H1 (cell line): ENCODE data around the gene HPCAL4. TPM values are rescaled to one million over a fixed set of nuclear protein-coding genes. Genes with fewer than 3 reads are reported as not detected.

Experiments used
- CTCF ChIA-PET: fragments of 300-600 bp; sonication (Branson Sonifier 250); formaldehyde crosslinking; loops from one replicate; lab custom pipeline; 2021; ENCODE audit not compliant: partially characterized antibody; lab: Charles Lee
- POLR2A ChIA-PET: fragments of 300-600 bp; sonication (Branson Sonifier 250); formaldehyde crosslinking; loops from one replicate; lab custom pipeline; 2021; ENCODE audit warnings: inconsistent platforms; ENCODE audit not compliant: partially characterized antibody; lab: Charles Lee
- DNase-seq, 2 experiments: peaks; one replicate each; pipeline versions ENCODE4 v3.0.0 to v3.0.0-alpha.2; 2010 to 2022; ENCODE audit warnings: low spot score in 2 of 2, low read depth in 1 of 2, mixed read lengths in 1 of 2
- FAIRE-seq: peaks from 2 replicates; lab custom pipeline; 2011; peaks lifted over from hg19 to GRCh38; lab: Jason Lieb, UNC
- H2AFZ ChIP-seq: 2 replicates; pipeline ENCODE4 v1.8.1; 2012; ENCODE audit warnings: low read length, inconsistent platforms
- H2AK5ac ChIP-seq: 2 replicates; pipeline ENCODE4 v1.6.1; 2013; ENCODE audit warnings: low read depth, low read length
- H2BK120ac ChIP-seq: replicated peaks from 2 replicates; pipeline ENCODE3; 2013; ENCODE audit warnings: low read depth, low read length, inconsistent platforms
- H2BK12ac ChIP-seq: 2 replicates; pipeline ENCODE4 v1.6.1; 2013; ENCODE audit warnings: low read depth, low read length
- H2BK15ac ChIP-seq: 2 replicates; pipeline ENCODE4 v1.6.1; 2013; ENCODE audit warnings: low read length
- H2BK20ac ChIP-seq: 2 replicates; pipeline ENCODE4 v1.6.1; 2013; ENCODE audit warnings: low read length
- H2BK5ac ChIP-seq: 2 replicates; pipeline ENCODE4 v1.6.1; 2013; ENCODE audit warnings: low read depth, low read length
- H3K14ac ChIP-seq: 2 replicates; pipeline ENCODE4 v1.6.1; 2013; ENCODE audit warnings: inconsistent platforms; ENCODE audit not compliant: insufficient read length
- H3K18ac ChIP-seq: 2 replicates; pipeline ENCODE4 v1.6.1; 2013; ENCODE audit warnings: low read length; ENCODE audit errors: extremely low read depth
- H3K23ac ChIP-seq: 2 replicates; pipeline ENCODE4 v1.6.1; 2013; ENCODE audit warnings: inconsistent platforms; ENCODE audit not compliant: insufficient read length
- H3K23me2 ChIP-seq: 2 replicates; pipeline ENCODE4 v1.6.1; 2013; ENCODE audit warnings: low read depth, low read length
- H3K27ac ChIP-seq: 2 replicates; pipeline ENCODE4 v1.6.1; 2011; ENCODE audit warnings: low read depth, low read length, inconsistent platforms
- H3K27me3 ChIP-seq, 4 experiments: replicated peaks in 1 of 4; 1 replicate in 1 of 4; 2 replicates in 3 of 4; pipeline versions ENCODE4 v1.6.1 to v1.8.1; 2011 to 2013; ENCODE audit warnings: low read length in 3 of 4, mild to moderate bottlenecking in 3 of 4, inconsistent platforms in 2 of 4, mixed read lengths in 2 of 4, moderate library complexity in 1 of 4; ENCODE audit not compliant: control insufficient read depth in 3 of 4, insufficient read depth in 3 of 4; ENCODE audit errors: extremely low read depth in 1 of 4
- H3K36me3 ChIP-seq, 4 experiments: 2 replicates each; pipeline versions ENCODE4 v1.6.1 to v1.8.1; 2011 to 2013; ENCODE audit warnings: mild to moderate bottlenecking in 4 of 4, low read length in 3 of 4, moderate library complexity in 2 of 4, control low read depth in 1 of 4, inconsistent platforms in 1 of 4; ENCODE audit not compliant: insufficient read depth in 4 of 4, control insufficient read depth in 2 of 4
- H3K4ac ChIP-seq: replicated peaks from 2 replicates; pipeline ENCODE3; 2013; ENCODE audit warnings: low read length, low read depth, mixed read lengths, inconsistent platforms; ENCODE audit not compliant: insufficient read length
- H3K4me1 ChIP-seq, 4 experiments: replicated peaks in 1 of 4; 1 replicate in 1 of 4; 2 replicates in 3 of 4; pipeline versions ENCODE4 v1.6.1 to v1.8.1; 2011 to 2013; ENCODE audit warnings: low read length in 3 of 4, inconsistent platforms in 2 of 4, mixed read lengths in 1 of 4; ENCODE audit not compliant: insufficient read depth in 4 of 4, control insufficient read depth in 3 of 4
- H3K4me2 ChIP-seq, 2 experiments: 2 replicates each; pipeline versions ENCODE4 v1.6.1 to v1.8.1; 2011 to 2013; ENCODE audit warnings: low read depth in 2 of 2, low read length in 2 of 2, control low read depth in 1 of 2, inconsistent platforms in 1 of 2, mild to moderate bottlenecking in 1 of 2; ENCODE audit not compliant: insufficient read depth in 1 of 2
- H3K4me3 ChIP-seq, 4 experiments: fragments of 200-600, 300-600 bp in 1 of 4; sonication (generic), shearing (Covaris generic), sonication (Bioruptor Twin) in 1 of 4; 2 replicates each; pipeline versions ENCODE4 v1.5.1 to v1.8.1; 2011 to 2016; ENCODE audit warnings: low read length in 4 of 4, low read depth in 3 of 4, control low read depth in 2 of 4, inconsistent platforms in 2 of 4, mild to moderate bottlenecking in 2 of 4, mixed read lengths in 1 of 4, moderate library complexity in 1 of 4; ENCODE audit not compliant: insufficient read depth in 2 of 4; ENCODE audit errors: extremely low read depth in 1 of 4
- H3K56ac ChIP-seq: replicated peaks from 2 replicates; pipeline ENCODE3; 2013; ENCODE audit warnings: low read depth, mild to moderate bottlenecking, mixed read lengths, low read length, inconsistent platforms; ENCODE audit not compliant: insufficient read length
- H3K79me1 ChIP-seq: 2 replicates; pipeline ENCODE4 v1.6.1; 2013; ENCODE audit warnings: low read depth, low read length, control low read depth
- H3K79me2 ChIP-seq, 2 experiments: 2 replicates each; pipeline versions ENCODE4 v1.6.1 to v1.8.1; 2012 to 2013; ENCODE audit warnings: low read length in 2 of 2, mild to moderate bottlenecking in 2 of 2, inconsistent platforms in 1 of 2; ENCODE audit not compliant: insufficient read depth in 2 of 2, control insufficient read depth in 1 of 2
- H3K9ac ChIP-seq, 4 experiments: replicated peaks in 1 of 4; 1 replicate in 1 of 4; 2 replicates in 3 of 4; pipeline versions ENCODE4 v1.6.1 to v1.8.1; 2011 to 2013; ENCODE audit warnings: low read depth in 3 of 4, low read length in 3 of 4, control low read depth in 2 of 4, mild to moderate bottlenecking in 2 of 4, moderate library complexity in 2 of 4, inconsistent platforms in 1 of 4; ENCODE audit errors: extremely low read depth in 1 of 4
- H3K9me3 ChIP-seq, 2 experiments: 2 replicates each; pipeline versions ENCODE4 v1.6.1 to v1.8.1; 2012 to 2013; ENCODE audit warnings: mild to moderate bottlenecking in 2 of 2, moderate library complexity in 2 of 2, control low read depth in 1 of 2, inconsistent platforms in 1 of 2, low read depth in 1 of 2, low read length in 1 of 2, mixed read lengths in 1 of 2; ENCODE audit not compliant: insufficient read depth in 2 of 2
- H4K20me1 ChIP-seq, 2 experiments: replicated peaks in 1 of 2; 2 replicates each; pipeline versions ENCODE3 to v1.8.1; 2011 to 2013; ENCODE audit warnings: inconsistent platforms in 2 of 2, low read length in 2 of 2, mild to moderate bottlenecking in 1 of 2; ENCODE audit not compliant: insufficient read depth in 2 of 2, control insufficient read depth in 1 of 2
- H4K5ac ChIP-seq: 2 replicates; pipeline ENCODE4 v1.6.1; 2013; ENCODE audit warnings: low read length, low read depth, mixed read lengths, inconsistent platforms; ENCODE audit not compliant: insufficient read length
- H4K8ac ChIP-seq: 2 replicates; pipeline ENCODE4 v1.8.0; 2013; ENCODE audit warnings: mild to moderate bottlenecking, moderate library complexity, low read length, inconsistent platforms; ENCODE audit not compliant: insufficient read depth; ENCODE audit errors: extremely low read depth
- H4K91ac ChIP-seq: replicated peaks from 2 replicates; pipeline ENCODE3; 2013; ENCODE audit warnings: low read length, mixed read lengths, inconsistent platforms; ENCODE audit not compliant: insufficient read length
- BRCA1 ChIP-seq: IDR thresholded peaks from 2 replicates; pipeline ENCODE4 v1.6.1; 2012; ENCODE audit warnings: low read depth, low read length, improper control_type of control experiment
- WGBS, 2 experiments: shearing (Covaris generic) in 1 of 2; methylation state at CpG; one replicate each; pipeline versions ENCODE4 v1.1.6 to v1.1.7; 2013 to 2015; ENCODE audit warnings: low lambda C conversion rate in 2 of 2, mixed read lengths in 2 of 2, inconsistent platforms in 1 of 2, low coverage in 1 of 2, missing lambda C conversion rate in 1 of 2; ENCODE audit not compliant: insufficient replicate concordance in 2 of 2, insufficient coverage in 1 of 2, insufficient read length in 1 of 2; ENCODE audit errors: extremely low coverage in 1 of 2, missing lambda C conversion rate in 1 of 2; 5-methylcytosine and 5-hydroxymethylcytosine counted together
- polyA plus RNA-seq, 7 experiments: library from polyadenylated mRNA; depleted of rRNA in 3 of 7; stranded (reverse) in 5 of 7; unstranded in 2 of 7; fragments of >200 nt in 5 of 7; fragments of 200-250 nt in 2 of 7; gene quantifications; 1 replicate in 5 of 7; 2 replicates in 1 of 7; 4 replicates in 1 of 7; pipeline versions ENCODE4 v1.2.1 to v1.2.3, GENCODE V29; 2011 to 2013; ENCODE audit warnings: missing spikeins in 2 of 7, mixed read lengths in 2 of 7
- total RNA-seq: library from RNA; stranded (reverse); fragmentation: NEBNext Ultra II Directional; extraction: Animal tissue kit (Norgen Biotek cat#: 25700); gene quantifications from 2 replicates; pipeline ENCODE4 v1.2.1, GENCODE V29; 2021

HPCAL4 gene
- total and polyA plus RNA-seq, 2 of the 8 experiments (the other 6 are each of a cell fraction or from before 2014, with no cell fraction given): 0.54 to 0.74 TPM

DNA sequence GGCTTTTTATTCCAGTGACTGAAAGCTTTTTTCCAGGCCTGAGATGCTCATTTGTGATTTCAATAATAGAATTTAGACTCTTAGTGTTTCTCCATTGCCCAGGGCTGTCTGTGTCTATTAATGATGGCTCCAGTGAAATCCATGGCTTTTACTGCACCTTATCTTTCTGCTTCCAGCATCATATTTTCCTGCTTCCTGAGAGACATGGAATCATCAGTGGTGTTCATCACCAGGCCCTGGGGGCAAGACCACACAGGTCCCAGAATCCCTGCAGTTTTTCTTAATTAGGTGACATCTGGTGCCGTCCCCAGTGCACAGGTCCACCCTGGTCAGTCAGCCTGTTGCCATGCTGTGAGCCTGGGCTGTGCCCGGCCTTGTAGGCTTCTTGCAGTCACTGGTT lies 34.8 kb downstream of the HPCAL4 start:
- Histone ChIP-seq H4K91ac (no peak overlapping the region), H2BK120ac (no peak overlapping the region), H2AK5ac (no peak overlapping the region), H3K36me3 (no peaks in the 10 kb centered on the region), H3K79me1 (no peaks in the 10 kb centered on the region), H3K14ac (no peak overlapping the region), H4K5ac (no peak overlapping the region), H3K79me2 (no peaks in the 10 kb centered on the region), H3K27me3 (peaks cover 0 to 28% (median 13%) of the 10 kb centered on the region in 4 experiments; a peak in 3 of 7 replicates), H3K4me2 (no peak overlapping the region), H3K9me3 (no peaks in the 10 kb centered on the region), H2BK5ac (no peak overlapping the region), H3K56ac (no peak overlapping the region), H4K8ac (no peak overlapping the region), H3K4ac (no peak overlapping the region), H3K4me3 (no peak overlapping the region), H2AFZ (no peak overlapping the region), H3K9ac (no peak overlapping the region), H2BK20ac (no peak overlapping the region), H3K18ac (no peak overlapping the region), H4K20me1 (peaks cover 0 to 2% of the 10 kb centered on the region in 2 experiments), H2BK15ac (no peak overlapping the region), H3K27ac (no peak overlapping the region), H2BK12ac (no peak overlapping the region), H3K23me2 (no peaks in the 10 kb centered on the region), H3K4me1 (no peaks in the 10 kb centered on the region), H3K23ac (no peak overlapping the region)
- CTCF ChIA-PET: interaction anchor here (1.3 to 17.8 kb wide), 10 partner anchors 8 to 597 kb away, joined by 3 to 469 read pairs (median 47); partner anchors contain the start of genes HEYL and NT5C1A
- no peak for FAIRE-seq
- DNase-seq: no peak
- WGBS, 2 experiments: 100% methylated on average over 2 of the region's 2 CpGs; no CpG with 5 or more reads in 1 of the 2 experiments
- POLR2A ChIA-PET: no interaction called here
- no peak for TF ChIP-seq BRCA1
